Measurements from ENCODE around the gene SEC24D. TPM values are rescaled to one million over a fixed set of nuclear protein-coding genes. Genes with fewer than 3 reads are reported as not detected.

The SEC24D gene
- total RNA-seq, 1 experiment from 2014 or later = 63.1 TPM

- TF ChIP-seq IRF2 (CRISPR knock-in tag; IDR thresholded peaks at IDR 0.05; ENCODE audit: borderline replicate concordance, low read depth) (no peak), NR1H2 (CRISPR knock-in tag; IDR thresholded peaks at IDR 0.05) (no peak), ZNF416 (CRISPR knock-in tag; IDR thresholded peaks at IDR 0.05) (no peak), ZNF138 (CRISPR knock-in tag; conservative IDR thresholded peaks at IDR 0.05) (no peak), FOXK1 (CRISPR knock-in tag; IDR thresholded peaks at IDR 0.05) (no peak), ZNF219 (CRISPR knock-in tag; IDR thresholded peaks at IDR 0.05; ENCODE audit: borderline replicate concordance) (no peak), SMAD4 (CRISPR knock-in tag; IDR thresholded peaks at IDR 0.05) (no peak), ZNF423 (CRISPR knock-in tag; IDR thresholded peaks at IDR 0.05) (no peak)
These were observed 82.8 kb downstream of the SEC24D start (continued) for GRCh38 chr4:118753096-118753495.

GRCh38 chr4:118752551-118752950 lies 83.4 kb downstream of the SEC24D start:
- TF ChIP-seq ATF6 (CRISPR knock-in tag; IDR thresholded peaks at IDR 0.05) (no peak), ATF3 (CRISPR knock-in tag; conservative IDR thresholded peaks at IDR 0.05) (no peak), MLX (CRISPR knock-in tag; IDR thresholded peaks at IDR 0.05) (no peak), ZSCAN18 (CRISPR knock-in tag; IDR thresholded peaks at IDR 0.05) (no peak), CBFB (CRISPR knock-in tag; IDR thresholded peaks at IDR 0.05; ENCODE audit: low read depth) (no peak), E2F5 (CRISPR knock-in tag; IDR thresholded peaks at IDR 0.05) (no peak), ZNF121 (CRISPR knock-in tag; IDR thresholded peaks at IDR 0.05) (no peak), PRDM15 (CRISPR knock-in tag; IDR thresholded peaks at IDR 0.05) (no peak), GRHL2 (CRISPR knock-in tag; IDR thresholded peaks at IDR 0.05; ENCODE audit: insufficient replicate concordance, severe bottlenecking) (no peak), ZNF416 (CRISPR knock-in tag; IDR thresholded peaks at IDR 0.05) (no peak), SMAD3 (CRISPR knock-in tag; IDR thresholded peaks at IDR 0.05; ENCODE audit: borderline replicate concordance) (no peak)
- no peaks in the 10 kb centered on the region for H3K27me3 Mint-ChIP-seq (ENCODE audit: low read depth)
- no peak overlapping the region for H3K27ac Mint-ChIP-seq
- H3K9me3 Mint-ChIP-seq = no peaks in the 10 kb centered on the region
- H3K4me1 Mint-ChIP-seq = peaks cover 20% of the 10 kb centered on the region
- POLR2A ChIA-PET = no interaction called here
- peaks cover 22% of the 10 kb centered on the region for H3K36me3 Mint-ChIP-seq
- DNase-seq (ENCODE audit: low spot score) = no peak
- no peak for ATAC-seq
- no peak overlapping the region for H3K4me3 Mint-ChIP-seq
- CTCF ChIA-PET = no interaction called here
